ENCODE measurements around the gene AFG1L.
A peak's percentile ranks its signal among the peaks of the same experiment; 100 is the strongest.
"Not testable (repeated sequence)": the region's sequence is repeated elsewhere in the genome, so short reads cannot be mapped to it uniquely, and the experiment has no call there.

AFG1L gene

GRCh38 chr6:108294727-108295625, at the start of gene AFG1L:
Gene AFG1L (plus strand): TSS chr6:108295054. CDS start chr6:108295080, 26 bp downstream.
- DNase-seq = no peak

DNA sequence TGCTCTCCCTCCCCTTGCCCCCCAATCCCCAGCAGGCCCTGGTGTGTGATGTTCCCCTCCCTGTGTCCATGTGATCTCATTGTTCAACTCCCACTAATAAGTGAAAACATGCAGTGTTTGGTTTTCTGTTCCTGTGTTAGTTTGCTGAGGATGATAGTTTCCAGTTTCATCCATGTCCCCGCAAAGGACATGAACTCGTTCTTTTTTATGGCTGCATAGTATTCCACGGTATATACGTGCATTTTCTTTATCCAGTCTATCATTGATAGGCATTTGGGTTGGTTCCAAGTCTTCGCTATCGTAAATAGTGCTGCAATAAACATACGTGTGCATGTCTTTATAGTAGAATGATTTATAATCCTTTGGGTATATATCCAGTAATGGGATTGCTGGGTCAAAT, 49.8 kb upstream of the AFG1L start:
- DNase-seq = not testable (repeated sequence)

GRCh38 chr6:108247965-108248536, 46.8 kb upstream of the AFG1L start:
- no peak for DNase-seq

DNA sequence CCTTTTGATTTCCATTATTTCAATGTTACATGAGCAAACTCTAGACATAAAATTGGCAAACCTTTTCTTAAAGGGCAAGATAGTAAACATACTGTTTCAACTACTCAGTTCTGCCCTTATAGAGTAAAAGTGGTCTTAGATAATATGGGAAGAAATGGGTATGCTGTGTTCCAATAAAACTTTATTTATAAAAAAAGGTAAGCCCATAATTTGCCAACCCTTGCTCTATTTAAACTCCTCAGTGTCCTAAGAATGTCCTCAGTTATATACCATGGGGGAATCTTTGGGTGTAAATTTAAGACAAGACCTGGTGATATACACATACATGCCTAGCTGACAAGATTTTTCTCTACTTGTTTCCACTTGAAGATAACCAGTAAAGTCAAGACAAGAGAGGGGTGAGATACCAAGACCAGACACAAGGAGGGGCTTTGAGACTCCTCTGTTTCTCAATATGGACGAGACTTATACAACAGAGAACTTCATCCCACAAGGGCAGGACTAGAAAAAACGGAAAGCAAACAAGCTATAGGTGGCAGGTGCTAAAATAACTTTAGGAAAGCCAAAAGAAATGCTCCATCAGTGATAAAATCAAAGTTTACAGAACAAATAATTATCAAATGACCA, 44.5 kb upstream of the AFG1L start:
- DNase-seq = no peak

- DNase-seq = no peak
Observed at GRCh38 chr6:108251252-108251651, 43.6 kb upstream of the AFG1L start.

DNA sequence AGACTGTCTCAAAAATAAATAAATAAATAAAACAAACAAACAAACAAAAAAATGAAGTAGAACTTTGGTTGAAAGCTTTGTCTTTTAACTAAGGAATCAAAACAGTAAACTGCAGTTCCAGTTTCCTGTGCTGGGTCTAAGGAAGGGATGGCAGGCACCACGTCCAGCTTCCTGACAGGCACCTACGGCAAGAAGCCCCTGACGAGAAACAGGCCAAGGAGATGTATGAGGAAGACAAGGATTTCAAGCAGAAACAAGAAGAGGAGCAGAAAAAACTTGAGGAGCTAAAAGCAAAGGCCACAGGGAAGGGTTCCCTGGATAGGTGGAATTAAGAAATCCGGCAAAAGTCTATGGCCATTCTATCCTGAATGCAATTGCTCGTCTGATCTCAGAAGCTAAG, 42.8 kb upstream of the AFG1L start:
- no peak for DNase-seq

DNA sequence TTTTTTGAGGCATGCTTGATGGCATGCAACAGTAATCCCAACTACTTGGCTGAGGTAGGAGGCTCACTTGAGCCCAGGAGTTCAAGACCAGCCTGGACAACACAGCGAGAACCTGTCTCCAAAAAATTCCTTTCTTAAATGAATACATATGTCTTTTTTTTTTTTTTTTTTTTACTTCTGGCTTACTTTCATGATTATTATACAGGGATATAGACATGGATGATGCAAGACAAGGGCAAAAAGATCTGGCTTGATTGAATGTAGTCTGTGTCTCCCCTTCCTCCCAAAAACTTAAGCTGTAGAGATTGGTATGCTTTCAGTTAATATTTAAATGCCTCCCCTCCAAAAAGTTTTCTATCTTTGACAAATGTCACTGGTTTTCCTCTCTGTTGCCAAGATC, 41.6 kb upstream of the AFG1L start:
- DNase-seq = no peak

DNA sequence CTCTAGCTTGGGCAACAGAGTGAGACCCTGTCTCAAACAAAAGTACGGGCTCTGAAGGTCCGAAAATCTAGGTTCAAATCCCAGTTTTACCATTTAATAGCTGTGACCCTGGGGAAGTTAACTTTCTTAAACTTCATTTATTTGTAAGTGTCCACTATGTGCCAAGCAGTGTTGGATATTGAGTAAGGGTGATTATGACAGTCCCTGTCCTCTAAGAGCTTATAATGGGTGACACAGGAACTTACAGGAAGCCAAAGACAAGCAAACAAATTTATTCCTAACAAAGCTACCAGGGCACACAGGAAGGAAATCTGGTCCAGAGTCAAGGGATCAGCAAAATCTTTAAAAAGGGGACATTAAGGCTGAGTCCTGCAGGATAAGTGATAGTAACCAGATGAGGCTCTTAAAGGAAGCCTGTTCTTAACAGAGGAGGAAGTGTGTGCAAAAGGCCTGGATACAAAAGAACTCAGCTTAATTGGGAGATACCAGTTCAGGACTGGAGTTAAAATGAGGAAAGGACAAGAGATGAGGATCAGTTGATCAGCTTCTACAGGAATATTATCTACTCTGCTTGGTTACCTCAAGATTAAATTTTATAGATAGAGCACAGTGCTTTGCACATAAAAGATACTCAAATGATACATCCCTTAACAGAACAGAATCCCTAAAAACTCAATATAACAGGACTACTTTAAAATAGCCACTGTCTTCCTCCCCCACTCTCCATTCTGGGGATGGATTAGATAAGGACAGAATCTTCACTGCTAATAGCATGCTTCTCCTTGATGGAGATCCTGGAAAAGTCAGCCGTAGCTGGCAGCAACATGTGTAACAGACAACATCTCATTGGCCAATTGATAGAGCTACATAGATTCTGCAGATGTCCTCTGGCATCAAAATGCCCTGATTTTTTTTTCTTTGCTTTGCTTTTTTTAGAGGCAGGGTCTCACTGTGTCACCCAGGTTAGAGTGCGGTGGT, 40.1 kb upstream of the AFG1L start:
- DNase-seq = no peak

GRCh38 chr6:108260126-108260808, 34.6 kb upstream of the AFG1L start:
- no peak for DNase-seq

DNA sequence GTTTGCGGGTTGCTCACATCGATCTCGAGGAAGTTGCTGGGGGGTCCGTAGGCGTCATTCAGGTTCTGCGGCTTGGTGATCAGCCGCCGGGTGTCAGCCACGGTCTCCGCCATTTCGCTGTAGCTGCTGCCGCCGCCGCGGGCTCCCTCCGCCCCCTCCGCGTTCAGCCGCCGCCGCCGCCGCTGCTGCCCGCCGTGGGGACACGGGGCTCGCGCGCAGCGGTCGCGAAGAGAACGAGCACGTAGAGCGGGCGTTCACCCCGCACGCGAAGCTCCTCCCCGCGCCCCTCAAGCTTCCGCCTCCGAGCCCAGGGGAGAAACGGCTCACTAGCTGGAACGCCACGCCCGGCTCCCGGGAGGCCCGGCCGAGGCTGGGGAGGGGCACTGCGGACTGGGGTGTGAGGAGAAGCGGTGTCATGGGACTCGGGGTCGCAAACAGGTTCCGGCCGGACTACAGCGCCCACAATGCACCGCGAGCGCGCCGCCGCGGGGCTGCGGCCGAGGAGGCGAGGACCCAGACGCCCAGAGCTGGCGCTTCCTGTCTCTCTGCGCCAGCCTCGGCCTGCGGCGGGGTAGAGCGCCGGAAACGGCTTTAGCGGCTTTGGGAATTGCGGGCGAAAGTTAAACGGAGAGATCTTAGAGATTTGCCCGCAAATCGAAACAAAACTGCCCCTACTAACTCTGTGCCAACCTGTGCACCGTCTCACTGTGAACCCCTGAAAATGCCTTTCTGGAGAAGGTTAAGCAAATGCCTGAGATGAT, 33.9 kb upstream of the AFG1L start, which contains the start of gene SNX3:
SNX3 (minus strand) TSS at position 232 of the 761 bp plus-strand sequence; CDS start at position 113, 119 bp downstream.
- DNase-seq = peak; percentile 19

GRCh38 chr6:108263371-108263770, 31.5 kb upstream of the AFG1L start:
- no peak for DNase-seq

DNA sequence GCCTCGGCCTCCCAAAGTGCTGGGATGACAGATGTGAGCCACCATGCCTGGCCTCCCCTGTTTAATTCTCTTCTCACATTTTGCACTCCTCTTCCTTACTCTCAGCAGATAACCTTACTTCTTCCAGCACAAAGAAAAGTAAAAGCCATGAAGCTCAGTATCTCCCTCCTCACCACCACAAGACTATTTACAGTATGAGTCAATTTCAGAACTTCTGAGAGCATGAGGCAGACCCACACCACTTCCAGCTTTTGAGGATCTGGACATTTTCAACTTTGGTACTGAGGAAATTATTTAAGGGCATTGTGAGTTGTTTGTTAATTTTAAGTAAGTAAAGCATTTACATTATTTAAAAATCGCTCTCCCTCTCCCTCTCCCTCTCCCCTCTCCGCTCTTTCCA, 26.0 kb upstream of the AFG1L start:
- DNase-seq = no peak

GRCh38 chr6:108269955-108270354, 24.9 kb upstream of the AFG1L start:
- DNase-seq = not testable (repeated sequence)

- DNase-seq = no peak
Observed at GRCh38 chr6:108274546-108274945, 20.3 kb upstream of the AFG1L start.

- DNase-seq = no peak
Observed at GRCh38 chr6:108275976-108276375, 18.9 kb upstream of the AFG1L start.

DNA sequence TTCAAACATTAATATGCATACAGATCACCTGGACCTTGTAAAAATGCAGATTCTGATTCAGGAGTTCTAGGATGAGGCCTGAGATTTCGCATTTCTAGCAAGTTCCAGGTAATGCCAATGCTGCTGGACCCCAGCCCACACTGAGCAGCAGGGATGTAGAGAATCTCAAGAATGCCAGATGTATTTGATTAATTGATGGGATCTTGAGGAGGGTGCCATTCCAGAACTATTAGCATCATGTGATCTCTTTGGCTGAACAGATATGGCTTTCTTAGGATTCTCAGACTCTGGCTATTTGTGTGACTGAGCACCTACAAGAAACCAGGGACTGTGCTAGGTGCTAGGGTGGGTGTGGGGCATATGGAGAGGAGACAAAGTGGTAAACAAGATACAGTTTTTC, 17.6 kb upstream of the AFG1L start:
- no peak for DNase-seq

GRCh38 chr6:108277831-108278230, 17.0 kb upstream of the AFG1L start:
- no peak for DNase-seq

- DNase-seq = no peak
Observed at GRCh38 chr6:108285381-108285780, 9.5 kb upstream of the AFG1L start.

DNA sequence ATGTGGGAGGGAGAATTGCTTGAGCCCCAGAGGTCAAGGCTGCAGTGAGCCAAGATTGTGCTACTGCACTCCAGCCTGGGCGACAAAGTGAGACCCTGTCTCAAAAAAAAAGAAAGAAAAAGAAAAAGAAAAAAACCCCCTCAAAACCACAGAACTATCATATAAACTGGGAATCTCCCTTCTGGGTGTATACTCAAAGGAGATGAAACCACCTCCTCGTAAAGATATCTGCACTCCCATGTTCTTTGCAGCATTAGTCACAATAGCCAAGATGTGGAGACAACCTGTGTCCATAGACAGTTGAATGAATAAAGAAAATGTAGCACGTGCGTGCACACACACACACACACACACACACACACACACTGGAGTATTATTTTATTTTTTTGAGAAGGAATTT, 8.5 kb upstream of the AFG1L start:
- no peak for DNase-seq

DNA sequence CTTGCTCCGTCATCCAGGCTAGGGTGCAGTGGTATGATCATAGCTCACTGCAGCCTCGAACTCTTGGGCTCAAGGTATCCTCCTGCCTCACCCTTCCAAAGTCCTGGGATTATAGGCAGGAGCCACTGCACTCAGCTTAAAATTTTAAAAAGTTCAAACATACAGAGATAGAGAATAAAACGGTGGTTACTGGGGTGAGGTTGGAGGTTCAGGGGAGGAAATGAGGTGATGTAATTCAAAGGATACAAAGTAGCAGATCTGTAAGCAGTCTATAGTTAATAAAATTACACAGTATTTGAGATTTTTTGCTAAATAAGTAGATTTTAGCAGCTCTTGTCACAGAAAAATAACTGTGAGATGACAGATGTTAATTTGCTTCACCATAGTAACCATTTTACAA, 7.5 kb upstream of the AFG1L start:
- DNase-seq = no peak

DNA sequence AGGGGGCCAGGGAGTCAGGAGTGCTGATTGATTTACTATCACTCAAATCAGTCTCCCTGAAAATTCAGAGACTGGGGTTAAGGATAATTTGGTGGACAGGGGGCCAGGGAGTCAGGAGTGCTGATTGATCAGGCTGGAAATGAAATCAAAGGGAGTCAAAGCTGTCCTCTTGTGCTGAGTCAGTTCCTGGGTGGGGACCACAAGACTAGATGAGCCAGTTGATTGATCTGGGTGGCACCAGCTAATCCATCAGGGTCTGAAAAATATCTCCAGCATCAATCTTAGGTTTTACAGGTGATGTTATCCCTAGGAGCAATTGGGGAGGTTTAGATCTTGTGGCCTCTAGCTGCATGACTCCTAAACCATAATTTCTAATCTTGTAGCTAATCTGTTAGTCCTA, 6.1 kb upstream of the AFG1L start:
- no peak for DNase-seq
